D341Med (cell line): ENCODE data around the gene ROR1.

Source experiments
- DNase-seq: peaks from one replicate; pipeline ENCODE4 v3.0.0; 2012; ENCODE audit warnings: low spot score

The ROR1 gene

GRCh38 chr1:63773815-63774616 is at the start of gene ROR1:
TSS of gene ROR1 (plus strand) at chr1:63774017.
- peak; percentile 93 for DNase-seq

DNA sequence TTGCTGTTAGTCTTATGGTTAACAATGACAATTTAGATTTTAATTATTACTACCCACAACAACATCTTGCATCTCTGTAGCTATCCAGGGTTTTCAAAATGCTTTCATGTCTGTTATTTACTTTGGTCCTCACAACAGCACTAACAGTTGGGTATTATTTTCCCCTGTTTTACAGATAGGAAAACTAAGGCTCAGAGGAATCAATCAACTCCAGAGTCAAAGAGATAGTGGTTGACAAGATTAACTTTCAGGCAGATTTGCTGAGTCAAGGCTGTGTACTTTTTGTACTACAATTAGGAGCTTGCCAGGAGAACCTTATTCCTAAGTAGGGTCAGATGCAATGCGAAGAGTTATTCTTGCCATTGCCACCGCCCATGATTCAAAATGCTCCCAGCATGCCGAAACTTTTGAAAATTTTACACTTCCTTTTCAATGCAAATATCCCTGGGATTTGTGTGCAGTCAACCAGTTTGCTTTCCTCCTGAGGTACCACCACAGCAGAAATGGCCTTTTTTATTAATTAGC is 49.4 kb upstream of the ROR1 start:
- no peak for DNase-seq

DNA sequence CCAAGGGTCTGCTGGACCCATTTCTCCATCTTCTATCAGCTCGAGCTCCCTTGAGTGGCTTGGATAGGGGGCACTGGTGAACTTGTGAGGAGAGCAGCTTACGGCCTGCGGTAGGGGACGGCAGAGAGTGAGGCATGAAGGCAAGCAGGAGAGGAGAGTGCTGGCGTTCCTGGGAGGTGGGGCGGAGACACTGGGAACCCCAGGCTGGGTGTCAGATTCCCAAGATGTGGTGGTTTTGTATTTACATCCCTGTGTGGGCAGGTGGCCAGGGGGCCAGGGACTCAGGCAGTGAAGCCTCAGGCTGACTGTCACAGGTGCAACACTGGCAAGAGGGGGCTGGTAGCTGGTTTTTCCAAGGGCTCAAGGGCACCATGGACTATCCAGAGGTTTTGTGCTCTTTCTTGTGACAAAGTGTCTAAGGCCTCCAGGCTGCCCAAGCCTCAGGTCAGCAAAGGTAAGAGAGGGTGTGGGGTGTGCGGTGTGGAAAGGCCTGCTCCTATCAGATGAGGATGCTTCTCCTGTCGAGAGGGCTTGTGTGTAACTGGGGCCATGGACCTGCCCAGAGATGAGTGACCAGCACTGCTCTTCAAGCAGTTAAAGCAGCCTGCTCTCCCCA is 45.1 kb upstream of the ROR1 start:
- DNase-seq = no peak

- DNase-seq = no peak
Measured at GRCh38 chr1:63729227-63729620, 44.6 kb upstream of the ROR1 start.

GRCh38 chr1:63730211-63730610 is 43.6 kb upstream of the ROR1 start:
- no peak for DNase-seq

DNA sequence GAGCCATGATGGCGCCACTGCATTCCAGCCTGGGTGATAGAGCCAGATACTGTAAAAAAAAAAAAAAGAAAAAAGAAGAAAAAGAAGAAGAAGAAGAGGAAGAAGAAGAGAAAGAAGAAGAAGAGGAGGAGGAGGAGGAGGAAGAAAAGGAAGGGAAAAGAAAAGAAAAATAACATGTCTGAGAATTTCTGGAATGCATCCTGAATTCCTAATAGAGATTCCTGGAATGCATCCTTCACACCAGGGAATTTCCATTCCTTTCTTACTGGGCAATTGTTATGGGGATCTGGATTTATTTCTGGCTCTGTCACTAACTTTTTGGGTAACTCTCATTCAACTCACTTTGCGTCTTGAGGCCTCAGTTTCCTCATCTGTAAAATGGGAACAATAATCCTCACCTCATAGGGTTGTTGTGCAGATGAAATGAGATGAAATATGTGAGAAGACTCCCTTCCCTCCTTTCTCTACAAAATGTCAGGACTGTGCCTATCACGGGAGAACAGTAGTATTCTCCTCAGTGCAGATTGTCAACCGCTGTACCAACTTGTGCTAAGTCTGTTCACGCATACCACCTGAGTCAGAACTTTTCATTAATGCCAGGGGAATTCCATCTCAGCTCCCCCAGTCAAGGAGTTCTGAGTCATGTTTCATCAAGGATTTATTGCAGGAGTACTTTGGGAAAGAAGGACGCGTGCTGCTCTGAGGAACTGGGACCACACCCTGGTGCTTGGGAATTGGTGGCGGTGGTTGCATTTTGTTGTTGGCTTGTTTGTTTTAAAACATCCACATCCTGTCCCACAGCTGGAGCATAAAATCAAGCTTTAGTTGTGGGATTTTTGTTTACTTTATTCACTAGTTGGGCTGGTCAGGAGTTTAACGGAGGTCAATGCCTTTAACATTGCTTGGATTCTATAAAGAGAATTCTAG is 42.4 kb upstream of the ROR1 start:
- no peak for DNase-seq

- no peak for DNase-seq
Measured at GRCh38 chr1:63732666-63733065, 41.2 kb upstream of the ROR1 start.

GRCh38 chr1:63738772-63739171 is 35.0 kb upstream of the ROR1 start:
- DNase-seq = no peak

DNA sequence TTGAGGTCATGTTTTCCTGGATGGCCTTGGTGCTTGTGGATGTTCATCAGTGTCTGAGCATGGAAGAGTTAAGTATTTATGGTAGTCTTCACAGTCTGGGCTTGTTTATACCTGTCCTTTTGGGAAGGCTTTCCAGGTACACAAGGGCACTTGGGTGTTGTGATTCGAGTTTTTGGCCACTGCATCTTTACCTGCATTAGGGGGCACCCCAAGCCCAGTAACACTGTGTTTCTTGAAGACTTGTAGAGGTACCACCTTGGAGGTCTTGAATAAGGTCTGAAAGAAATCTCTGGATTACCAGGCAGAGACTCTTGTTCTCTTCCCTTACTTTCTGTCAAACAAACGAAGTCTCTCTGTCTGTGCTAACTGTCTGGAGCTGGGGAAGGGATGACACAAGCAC is 34.4 kb upstream of the ROR1 start:
- DNase-seq = no peak

GRCh38 chr1:63740432-63740831 is 33.4 kb upstream of the ROR1 start:
- DNase-seq = no peak

DNA sequence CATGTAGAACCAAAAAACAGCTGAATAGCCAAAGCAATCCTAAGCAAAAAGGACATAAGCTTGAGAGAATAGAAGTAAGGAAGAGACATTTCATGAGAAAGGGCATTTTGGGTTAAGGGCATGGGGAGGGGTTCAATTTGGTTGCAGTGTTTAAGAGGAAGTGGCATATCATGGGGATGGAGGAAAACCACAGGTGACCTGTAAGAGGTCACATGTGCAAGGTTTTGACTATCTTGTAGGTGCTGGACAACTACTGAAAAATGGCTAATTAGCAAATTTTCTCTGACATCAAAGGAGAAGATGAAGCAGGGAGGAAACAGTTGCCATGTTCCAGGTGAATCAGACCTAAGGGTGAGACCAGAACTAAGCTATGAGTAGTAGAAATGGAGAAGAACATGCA is 31.3 kb upstream of the ROR1 start:
- DNase-seq = no peak

DNA sequence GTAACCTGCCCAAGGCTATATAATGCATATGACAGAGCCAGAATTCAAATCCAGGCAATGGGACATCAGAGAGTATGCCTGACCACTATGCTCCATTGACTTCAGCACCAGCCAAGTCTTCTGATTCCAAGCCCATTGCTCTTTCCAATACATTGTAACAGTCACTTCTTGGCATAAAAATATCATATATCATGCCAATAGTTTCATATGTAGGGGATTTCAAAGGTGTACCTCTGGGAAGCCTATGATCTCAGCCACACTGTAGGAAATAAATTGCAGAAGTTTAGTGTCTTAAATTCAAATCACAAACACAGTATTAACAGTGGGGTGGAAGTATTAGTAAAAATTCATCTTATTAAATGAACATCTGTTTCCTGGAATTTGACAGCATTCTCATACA is 30.0 kb upstream of the ROR1 start:
- DNase-seq = no peak

DNA sequence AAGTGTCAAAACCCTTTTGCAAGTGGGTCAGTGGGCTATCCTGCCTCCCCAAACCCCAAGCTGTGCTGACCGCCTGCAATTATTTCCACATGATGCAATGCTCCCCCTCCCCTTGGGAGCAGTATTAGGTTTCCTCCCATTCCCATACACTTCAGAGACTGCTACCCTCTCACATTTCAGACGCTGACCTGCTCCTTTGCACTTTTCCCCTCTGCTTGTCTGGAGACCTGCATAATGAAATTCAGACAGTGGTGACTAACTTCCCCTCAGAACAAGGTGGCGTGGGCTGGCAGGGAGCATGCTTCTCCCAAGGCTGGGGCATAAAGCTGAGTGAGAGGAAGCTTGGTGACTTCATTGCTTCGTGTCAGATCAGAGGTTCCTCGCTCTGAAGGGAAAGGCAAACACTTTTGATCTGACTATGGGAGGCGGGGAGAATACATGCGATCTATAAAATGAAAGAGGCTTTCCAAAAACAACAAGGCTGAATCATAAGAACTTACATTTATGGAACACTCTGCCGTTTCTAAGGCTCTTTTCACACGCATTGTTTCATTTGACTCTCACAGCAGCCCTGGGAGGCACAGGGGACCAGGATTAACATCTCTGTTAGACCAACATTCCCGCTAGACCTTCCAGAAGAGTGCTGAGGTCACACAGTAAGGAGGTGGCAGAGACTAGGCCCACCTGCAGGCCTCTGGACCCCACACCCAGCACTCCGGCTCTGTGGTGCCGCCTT is 27.5 kb upstream of the ROR1 start:
- DNase-seq = no peak

DNA sequence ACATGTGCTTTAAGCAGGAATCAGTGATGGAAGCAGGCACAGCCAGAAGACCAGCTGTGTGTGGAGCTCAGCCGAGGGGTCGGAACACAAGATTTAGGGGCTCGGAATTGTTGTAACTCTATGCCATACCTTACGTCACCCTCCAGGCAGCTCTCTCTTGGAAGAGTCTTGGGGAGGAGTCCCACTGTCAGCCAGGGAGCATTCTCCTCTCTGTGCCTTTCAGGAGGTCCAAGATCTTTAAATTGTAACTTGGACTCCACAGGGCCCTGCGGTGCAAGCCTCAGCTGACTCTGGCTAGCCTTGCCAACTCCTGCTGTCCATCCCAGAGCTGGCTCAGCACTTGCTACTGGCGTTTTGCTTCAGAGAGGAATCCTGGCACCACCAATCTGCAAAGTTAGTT is 26.4 kb upstream of the ROR1 start:
- DNase-seq = no peak

DNA sequence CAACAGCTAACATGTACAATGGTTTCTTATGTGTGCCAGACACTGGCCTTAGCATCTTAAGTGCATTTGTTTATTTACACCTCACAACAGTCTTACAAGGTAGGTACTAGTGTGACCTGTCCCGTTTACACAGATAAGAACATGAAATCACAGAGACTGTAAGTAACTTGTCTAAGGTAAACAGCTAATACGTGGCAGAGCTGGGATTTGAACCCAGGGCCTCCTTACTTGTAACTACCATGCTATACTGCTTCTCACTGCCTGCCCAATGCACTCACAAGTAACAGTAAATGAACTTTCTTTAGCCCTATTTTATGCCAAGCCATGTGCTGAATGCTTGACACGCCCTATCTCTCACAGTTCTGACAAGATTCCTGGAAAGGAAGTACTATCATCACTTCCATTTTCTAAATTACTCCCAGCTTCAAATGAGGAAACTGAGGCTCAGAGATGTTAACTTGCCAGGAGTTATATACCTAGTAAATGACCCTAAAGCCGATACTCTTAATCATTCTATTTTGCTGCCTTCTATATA is 25.7 kb upstream of the ROR1 start:
- DNase-seq = no peak

GRCh38 chr1:63748641-63749040 is 25.2 kb upstream of the ROR1 start:
- DNase-seq = no peak

DNA sequence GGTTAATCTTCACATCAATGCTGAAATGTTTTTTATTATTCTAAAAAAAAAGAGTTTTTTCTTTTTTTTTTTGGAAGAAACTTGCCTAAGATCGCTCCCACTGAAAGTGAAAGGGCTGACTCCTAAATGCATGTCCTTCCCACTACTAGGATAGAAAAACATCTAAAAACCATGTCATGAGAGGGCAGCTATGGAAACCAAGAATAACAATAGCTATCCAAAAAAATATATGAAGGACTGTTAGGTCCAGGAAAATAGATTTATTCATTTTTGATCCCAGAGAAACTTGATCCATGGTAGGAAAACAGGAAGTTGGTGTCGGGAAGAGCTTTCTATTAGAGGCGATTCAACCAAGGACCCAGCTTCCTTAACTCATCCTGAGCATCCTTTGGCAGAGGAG is 23.1 kb upstream of the ROR1 start:
- no peak for DNase-seq

GRCh38 chr1:63752176-63752575 is 21.6 kb upstream of the ROR1 start:
- no peak for DNase-seq

- DNase-seq = no peak
Measured at GRCh38 chr1:63753591-63753990, 20.2 kb upstream of the ROR1 start.

- no peak for DNase-seq
Measured at GRCh38 chr1:63756839-63757238, 17.0 kb upstream of the ROR1 start.

- no peak for DNase-seq
Measured at GRCh38 chr1:63757334-63757733, 16.5 kb upstream of the ROR1 start.

- DNase-seq = no peak
Measured at GRCh38 chr1:63758791-63759190, 15.0 kb upstream of the ROR1 start.
